ENCODE data around the gene CSRNP3.

CSRNP3 gene

GRCh38 chr2:165469417-165469816 lies at the start of gene CSRNP3:
Gene CSRNP3, plus strand, starts transcription at chr2:165469698. Its CDS starts 125,368 bp downstream, at chr2:165595066.
- peak; percentile 81 for DNase-seq

GRCh38 chr2:165420231-165420630 lies 49.3 kb upstream of the CSRNP3 start:
- no peak for DNase-seq

GRCh38 chr2:165423081-165423480 lies 46.4 kb upstream of the CSRNP3 start:
- no peak for DNase-seq

GRCh38 chr2:165425556-165425955 lies 43.9 kb upstream of the CSRNP3 start:
- DNase-seq: no peak

GRCh38 chr2:165427686-165428085 lies 41.8 kb upstream of the CSRNP3 start:
- no peak for DNase-seq

- DNase-seq: peak; percentile 21
Measured at GRCh38 chr2:165428926-165429325, 40.6 kb upstream of the CSRNP3 start.

- no peak for DNase-seq
Measured at GRCh38 chr2:165431014-165431413, 38.5 kb upstream of the CSRNP3 start.

- no peak for DNase-seq
Measured at GRCh38 chr2:165432234-165432966, 37.1 kb upstream of the CSRNP3 start.

- no peak for DNase-seq
Measured at GRCh38 chr2:165434865-165435496, 34.5 kb upstream of the CSRNP3 start.

GRCh38 chr2:165435611-165436010 lies 33.9 kb upstream of the CSRNP3 start:
- DNase-seq: no peak

- no peak for DNase-seq
Measured at GRCh38 chr2:165436559-165436958, 32.9 kb upstream of the CSRNP3 start.

GRCh38 chr2:165440367-165440766 lies 29.1 kb upstream of the CSRNP3 start:
- DNase-seq: peak; percentile 90

- no peak for DNase-seq
Measured at GRCh38 chr2:165443511-165443910, 26.0 kb upstream of the CSRNP3 start.

- DNase-seq: no peak
Measured at GRCh38 chr2:165448406-165448805, 21.1 kb upstream of the CSRNP3 start.

- DNase-seq: no peak
Measured at GRCh38 chr2:165450156-165450555, 19.3 kb upstream of the CSRNP3 start.

GRCh38 chr2:165452327-165452726 lies 17.2 kb upstream of the CSRNP3 start:
- DNase-seq: no peak

GRCh38 chr2:165453561-165454094 lies 15.9 kb upstream of the CSRNP3 start:
- DNase-seq: no peak

- DNase-seq: no peak
Measured at GRCh38 chr2:165454905-165455304, 14.6 kb upstream of the CSRNP3 start.

GRCh38 chr2:165456027-165456426 lies 13.5 kb upstream of the CSRNP3 start:
- no peak for DNase-seq

- DNase-seq: no peak
Measured at GRCh38 chr2:165462443-165462842, 7.1 kb upstream of the CSRNP3 start.

- DNase-seq: no peak
Measured at GRCh38 chr2:165466386-165466785, 3.1 kb upstream of the CSRNP3 start.

- no peak for DNase-seq
Measured at GRCh38 chr2:165467921-165468320, 1.6 kb upstream of the CSRNP3 start.

GRCh38 chr2:165470361-165470760 lies 863 bp downstream of the CSRNP3 start:
- no peak for DNase-seq

- no peak for DNase-seq
Measured at GRCh38 chr2:165471349-165471950, 2.0 kb downstream of the CSRNP3 start.
